Activated CD8-positive, alpha-beta memory T cell treated with anti-CD3 and anti-CD28 coated beads for 48 hours (primary cell): ENCODE results near the gene NSD1.
"Not testable (repeated sequence)": the region's sequence is repeated elsewhere in the genome, so short reads cannot be mapped to it uniquely, and the experiment has no call there.

Experiments used
- DNase-seq, 3 experiments: peaks; one replicate each; pipeline ENCODE4 v3.0.0-alpha.2; 2020; ENCODE audit warnings: low read depth in 2 of 3, low spot score in 2 of 3

Gene NSD1

DNA sequence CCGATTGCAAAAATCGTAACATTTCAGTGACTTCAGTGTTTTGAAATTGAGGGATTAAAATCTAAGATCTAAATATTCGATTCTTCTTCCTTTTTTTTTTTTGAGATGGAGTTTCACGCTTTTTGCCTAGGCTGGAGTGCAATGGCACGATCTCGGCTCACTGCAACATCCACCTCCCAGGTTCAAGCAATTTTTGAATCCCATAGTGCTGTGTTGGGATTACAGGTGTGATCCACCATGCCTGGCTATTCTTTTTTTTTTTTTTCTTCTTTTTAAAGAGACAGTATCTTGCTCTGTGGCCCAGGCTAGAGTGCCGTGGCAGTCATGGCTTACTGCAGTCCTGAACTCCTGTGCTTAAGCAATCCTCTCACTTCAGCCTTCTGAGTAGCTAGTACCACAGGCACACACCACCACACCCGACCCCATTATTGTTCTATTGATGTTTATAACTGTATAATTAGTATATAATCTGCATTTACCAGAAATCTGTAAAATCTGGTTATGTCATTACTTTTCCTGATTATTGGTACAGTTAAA, 42.7 kb downstream of the NSD1 start:
- no peak for DNase-seq

DNA sequence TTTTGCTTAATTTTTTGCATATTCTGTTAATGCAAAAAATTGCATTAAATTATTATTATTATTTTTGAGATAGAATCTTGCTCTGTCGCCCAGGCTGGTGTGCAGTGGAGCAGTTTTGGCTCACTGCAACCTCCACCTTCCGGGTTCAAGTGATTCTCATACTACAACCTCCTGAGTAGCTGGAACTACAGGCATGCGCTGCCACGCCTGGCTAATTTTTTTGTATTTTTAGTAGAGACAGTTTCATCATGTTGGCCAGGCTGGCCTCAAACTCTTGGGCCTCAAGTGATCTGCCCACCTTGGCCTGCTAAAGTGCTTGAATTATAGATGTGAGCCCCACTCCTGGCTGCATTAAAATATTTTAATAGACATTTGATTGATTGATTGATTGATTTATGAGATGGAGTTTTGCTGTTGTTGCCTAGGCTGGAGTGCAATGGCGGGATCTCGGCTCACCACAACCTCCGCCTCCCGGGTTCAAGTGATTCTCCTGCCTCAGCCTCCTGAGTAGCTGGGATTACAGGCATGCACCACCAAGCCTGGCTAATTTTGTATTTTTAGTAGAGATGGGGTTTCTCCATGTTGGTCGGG, 44.4 kb downstream of the NSD1 start:
- DNase-seq, result not testable (repeated sequence)

DNA sequence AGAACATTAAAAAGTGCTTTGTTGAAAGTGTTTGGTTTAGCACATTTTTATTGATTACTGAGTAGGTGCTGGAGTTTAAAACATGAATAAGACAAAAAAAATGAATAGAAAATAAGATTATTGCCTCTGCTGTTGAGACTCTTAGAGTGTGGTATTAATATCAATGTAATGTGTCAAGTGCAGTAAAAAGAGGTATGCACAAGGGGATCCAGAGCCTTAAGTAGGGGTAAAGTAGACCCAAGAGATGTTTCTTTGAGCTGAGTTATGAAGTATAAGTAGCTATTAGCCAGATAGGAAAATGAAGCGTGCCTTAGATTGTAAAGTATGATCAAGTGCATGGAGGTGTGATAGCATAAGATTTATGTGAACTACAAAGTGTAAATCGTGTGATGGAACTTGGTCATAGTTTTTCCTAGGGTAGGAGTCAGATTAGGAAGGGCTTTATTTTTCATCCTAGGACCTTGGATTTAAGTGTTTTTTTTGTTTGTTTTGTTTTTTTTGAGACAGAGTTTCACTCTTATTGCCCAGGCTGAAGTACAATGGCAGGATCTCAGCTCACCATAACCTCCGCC, 45.2 kb downstream of the NSD1 start:
- no peak for DNase-seq

DNA sequence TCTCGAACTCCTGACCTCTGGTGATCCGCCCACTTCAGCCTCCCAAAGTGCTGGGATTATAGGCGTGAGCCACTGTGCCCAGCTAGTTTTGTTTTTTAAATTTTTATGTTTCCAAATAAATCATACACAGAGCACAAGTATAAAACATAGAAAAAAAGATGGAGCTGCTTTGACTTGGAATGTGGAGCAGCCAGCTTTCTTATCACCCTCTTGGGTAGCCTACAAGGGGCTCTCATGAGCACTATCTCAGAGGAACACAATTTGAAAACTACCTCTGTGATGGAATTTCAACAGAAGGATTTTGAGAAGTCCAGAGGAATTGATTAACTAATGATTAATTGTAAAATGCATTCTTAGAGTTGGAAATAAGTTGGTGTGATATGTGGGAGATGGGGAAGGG, 45.9 kb downstream of the NSD1 start:
- DNase-seq, result no peak

GRCh38 chr5:177183142-177183541, 49.6 kb downstream of the NSD1 start:
- DNase-seq, result no peak

GRCh38 chr5:177183766-177184360, 50.3 kb downstream of the NSD1 start:
- no peak for DNase-seq

GRCh38 chr5:177185993-177186392, 52.4 kb downstream of the NSD1 start:
- DNase-seq, result no peak

DNA sequence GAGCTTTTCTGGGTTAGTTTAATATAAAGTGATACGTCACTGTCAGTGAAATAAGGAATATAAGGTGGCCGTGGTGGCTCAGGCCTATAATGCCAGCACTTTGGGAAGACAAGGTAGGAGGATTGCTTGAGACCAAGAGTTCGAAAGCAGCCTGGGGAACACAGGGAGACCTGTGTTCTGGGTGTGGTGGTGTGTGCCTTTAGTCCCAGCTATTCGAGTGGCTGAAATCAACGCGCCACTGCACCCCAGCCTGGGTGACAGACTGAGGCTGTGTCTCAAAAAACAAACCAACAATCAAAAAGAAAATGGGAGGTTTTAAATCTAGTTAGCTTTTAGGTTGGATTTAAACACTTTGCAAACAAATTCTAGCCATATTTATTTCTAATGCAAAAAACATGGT, 53.1 kb downstream of the NSD1 start:
- no peak for DNase-seq

DNA sequence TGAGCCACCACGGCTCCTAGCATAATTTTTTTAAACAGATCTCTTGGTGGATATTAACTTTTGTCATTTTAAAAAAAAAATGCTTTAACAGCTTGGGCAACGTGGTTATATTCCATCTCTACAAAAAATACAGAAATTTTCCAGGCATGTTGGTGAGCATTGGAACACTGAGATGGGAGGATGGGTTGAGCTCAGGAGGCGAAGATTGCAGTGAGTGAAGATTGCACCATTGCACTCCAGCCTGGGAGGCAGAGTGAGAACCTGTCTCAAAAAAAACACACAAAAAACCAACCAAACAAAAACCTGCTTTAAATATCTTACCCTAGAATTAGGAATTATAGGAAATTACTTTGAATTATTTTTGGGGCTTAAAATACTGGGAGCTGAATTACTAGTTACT, 55.2 kb downstream of the NSD1 start:
- no peak for DNase-seq

GRCh38 chr5:177189416-177189815, 55.8 kb downstream of the NSD1 start:
- no peak for DNase-seq

DNA sequence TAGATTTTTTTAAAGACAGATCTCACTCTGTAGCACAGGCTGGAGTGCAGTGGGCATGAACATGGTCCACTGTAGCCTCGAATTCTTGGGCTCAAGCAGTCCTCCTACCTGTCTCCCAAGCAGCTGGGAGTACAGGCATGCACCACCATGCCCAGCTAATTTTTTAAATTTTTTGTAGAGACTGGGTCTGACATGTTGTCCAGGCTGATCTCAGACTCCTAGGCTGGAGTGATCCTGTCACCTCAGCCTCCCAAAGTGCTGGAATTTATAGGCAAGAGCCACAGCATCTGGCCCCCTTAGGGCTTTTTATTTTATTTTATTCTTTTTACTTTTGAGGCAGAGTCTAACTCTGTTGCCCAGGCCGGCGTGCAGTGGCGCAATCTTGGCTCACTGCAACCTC, 56.4 kb downstream of the NSD1 start:
- no peak for DNase-seq

DNA sequence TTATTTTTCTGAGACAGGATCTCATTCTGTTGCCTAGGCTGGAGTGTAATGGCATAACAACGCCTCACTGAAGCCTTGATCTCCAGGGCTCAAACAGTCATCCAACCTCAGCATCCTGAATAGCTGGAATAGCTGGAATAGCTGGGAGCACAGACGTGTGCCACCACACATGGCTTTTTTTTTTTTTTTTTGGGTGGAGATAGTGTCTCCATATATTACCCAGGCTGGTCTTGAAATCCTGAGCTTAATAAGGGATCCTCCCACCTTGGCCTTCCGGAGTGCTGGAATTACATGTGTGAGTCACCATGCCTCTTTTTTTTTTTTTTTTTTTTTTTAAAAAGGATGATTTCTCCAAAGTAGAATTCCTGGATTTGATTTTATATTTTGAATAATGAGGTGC, 60.7 kb downstream of the NSD1 start:
- no peak for DNase-seq

GRCh38 chr5:177195307-177195952, 61.9 kb downstream of the NSD1 start:
- DNase-seq, result no peak

- no peak for DNase-seq
Observed at GRCh38 chr5:177198738-177199137, 65.2 kb downstream of the NSD1 start.

GRCh38 chr5:177204281-177204680, 70.7 kb downstream of the NSD1 start:
- DNase-seq, result no peak

DNA sequence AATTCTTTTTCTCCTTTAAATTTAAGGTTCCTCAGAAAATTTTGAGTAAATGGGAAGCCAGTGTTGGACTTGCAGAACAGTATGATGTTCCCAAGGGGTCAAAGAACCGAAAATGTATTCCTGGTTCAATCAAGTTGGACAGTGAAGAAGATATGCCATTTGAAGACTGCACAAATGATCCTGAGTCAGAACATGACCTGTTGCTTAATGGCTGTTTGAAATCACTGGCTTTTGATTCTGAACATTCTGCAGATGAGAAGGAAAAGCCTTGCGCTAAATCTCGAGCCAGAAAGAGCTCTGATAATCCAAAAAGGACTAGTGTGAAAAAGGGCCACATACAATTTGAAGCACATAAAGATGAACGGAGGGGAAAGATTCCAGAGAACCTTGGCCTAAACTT, 76.0 kb downstream of the NSD1 start:
- DNase-seq, result no peak

GRCh38 chr5:177212242-177212641, 78.7 kb downstream of the NSD1 start:
- DNase-seq, result no peak

DNA sequence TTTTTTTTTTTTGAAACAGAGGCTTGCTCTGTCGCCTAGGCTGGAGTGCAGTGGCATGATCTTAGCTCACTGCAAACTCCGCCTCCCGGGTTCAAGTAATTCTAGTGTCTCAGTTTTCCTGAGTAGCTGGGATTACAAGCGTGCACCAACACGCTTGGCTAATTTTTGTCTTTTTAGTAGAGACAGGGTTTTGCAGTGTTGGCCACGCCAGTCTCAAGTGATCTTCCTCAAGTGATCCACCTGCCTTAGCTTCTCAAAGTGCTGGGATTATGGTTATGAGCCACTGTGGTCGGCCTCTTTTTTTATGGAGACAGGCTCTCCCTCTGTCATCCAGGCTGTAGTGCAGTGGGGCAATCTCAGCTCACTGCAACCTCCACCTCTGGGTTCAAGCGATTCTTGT, 87.0 kb downstream of the NSD1 start:
- no peak for DNase-seq

DNA sequence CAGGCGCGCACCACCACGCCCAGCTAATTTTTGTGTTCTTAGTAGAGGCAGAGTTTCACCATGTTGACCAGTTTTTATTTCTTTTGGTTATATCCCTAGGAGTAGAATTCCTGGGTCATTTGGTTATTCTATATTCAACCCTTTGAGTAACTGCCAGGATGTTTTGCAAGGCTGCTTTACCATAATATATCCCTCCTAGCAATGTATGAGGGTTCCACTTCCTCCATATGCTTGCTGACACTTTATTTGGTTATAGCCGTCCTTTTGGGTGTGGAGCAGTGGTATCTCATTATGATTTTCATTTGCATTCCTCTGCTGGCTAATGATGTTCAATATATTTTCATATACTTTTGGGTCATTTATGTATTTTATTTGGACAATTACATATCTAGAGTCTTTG, 88.7 kb downstream of the NSD1 start:
- no peak for DNase-seq

DNA sequence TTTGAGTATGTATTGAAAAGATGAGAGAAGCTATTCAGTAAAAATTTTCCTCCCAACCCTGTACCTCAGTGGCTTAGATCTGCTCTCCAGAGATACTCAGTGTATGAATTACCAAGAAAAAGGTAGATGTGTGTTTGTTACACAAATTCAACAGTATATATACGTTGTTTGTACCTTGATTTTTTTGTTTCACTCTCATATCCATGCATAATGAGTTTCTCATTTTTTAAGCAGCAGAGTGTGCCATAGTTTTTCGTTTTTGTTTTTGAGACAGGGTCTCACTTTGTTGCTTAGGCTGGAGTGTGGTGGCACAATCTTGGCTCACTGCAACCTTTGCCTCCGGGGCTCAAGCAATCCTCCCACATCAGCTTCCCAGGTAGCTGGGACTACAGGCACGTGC, 92.2 kb downstream of the NSD1 start:
- no peak for DNase-seq

DNA sequence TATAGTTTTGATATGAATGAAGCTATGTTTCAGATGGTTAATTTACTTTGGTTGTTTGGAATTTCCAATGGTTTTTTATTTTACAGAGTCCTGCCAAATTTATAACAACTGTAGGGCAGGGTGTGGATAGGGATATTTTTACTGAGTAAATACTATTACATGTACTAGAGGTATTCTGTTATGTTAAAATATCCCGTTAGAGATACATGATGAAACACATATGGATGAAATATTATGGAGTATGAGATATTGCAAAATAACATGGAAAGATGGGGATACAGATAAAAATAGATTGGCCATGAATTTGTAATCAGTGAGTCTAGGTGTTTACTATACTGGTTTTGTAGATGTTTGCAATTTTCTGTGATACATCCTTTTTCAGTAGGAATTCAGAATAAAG, 93.3 kb downstream of the NSD1 start:
- DNase-seq, result no peak

GRCh38 chr5:177228751-177229150, 95.2 kb downstream of the NSD1 start:
- no peak for DNase-seq
